ENCODE results near the gene PACS2.
"Not testable (repeated sequence)": the region's sequence is repeated elsewhere in the genome, so short reads cannot be mapped to it uniquely, and the experiment has no call there.

The PACS2 gene

DNA sequence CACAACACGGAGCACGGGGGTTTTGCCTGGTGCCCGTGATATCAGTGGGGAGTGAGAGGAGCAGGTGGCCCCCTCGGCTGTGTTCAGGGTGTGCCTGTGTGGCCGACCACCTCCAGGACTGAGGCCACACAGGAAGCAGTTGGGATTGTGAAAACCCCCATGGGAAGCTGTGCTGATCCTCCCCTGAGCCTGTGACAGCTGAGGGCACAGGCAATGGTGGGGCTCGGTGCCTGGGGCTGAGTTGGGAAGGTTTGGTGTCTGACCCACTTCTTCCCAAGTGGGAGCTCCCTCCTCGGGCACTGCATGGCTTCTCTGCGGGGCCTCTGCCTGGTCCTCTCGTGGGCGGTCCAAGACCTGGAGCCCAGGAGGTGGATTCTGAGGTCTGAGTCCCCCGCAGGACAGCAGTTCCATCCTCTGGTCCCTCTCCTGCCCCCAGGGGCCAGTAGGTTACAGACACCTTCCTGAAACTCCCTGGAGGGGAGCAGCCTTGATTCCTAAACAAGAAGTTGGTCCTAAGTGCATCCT lies 17.9 kb downstream of the PACS2 start:
- no peak for DNase-seq (ENCODE audit: low spot score)

DNA sequence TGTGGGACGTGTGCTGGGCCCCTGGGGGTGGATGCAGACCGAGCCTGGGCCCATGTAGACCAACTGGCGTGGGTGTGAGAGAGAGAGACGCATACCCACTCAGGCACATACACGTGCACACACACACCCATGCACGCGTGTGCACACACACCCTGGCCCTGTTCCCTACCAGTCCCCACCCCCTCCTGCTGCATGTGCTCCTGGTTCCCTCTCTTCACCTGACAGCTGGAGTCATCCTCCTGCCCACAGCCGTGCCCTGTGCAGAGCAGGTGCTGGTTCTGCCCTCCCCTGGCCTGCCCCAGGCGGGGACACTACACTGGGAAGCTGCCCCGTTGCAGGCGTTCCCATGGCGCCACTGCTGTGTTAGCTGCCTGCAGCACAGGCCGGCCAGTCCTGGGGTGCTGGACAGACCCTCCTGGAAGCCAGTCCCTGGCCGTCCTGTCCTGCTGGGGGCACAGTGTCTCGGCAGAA lies 18.5 kb downstream of the PACS2 start:
- no peak for DNase-seq (ENCODE audit: low spot score)

DNA sequence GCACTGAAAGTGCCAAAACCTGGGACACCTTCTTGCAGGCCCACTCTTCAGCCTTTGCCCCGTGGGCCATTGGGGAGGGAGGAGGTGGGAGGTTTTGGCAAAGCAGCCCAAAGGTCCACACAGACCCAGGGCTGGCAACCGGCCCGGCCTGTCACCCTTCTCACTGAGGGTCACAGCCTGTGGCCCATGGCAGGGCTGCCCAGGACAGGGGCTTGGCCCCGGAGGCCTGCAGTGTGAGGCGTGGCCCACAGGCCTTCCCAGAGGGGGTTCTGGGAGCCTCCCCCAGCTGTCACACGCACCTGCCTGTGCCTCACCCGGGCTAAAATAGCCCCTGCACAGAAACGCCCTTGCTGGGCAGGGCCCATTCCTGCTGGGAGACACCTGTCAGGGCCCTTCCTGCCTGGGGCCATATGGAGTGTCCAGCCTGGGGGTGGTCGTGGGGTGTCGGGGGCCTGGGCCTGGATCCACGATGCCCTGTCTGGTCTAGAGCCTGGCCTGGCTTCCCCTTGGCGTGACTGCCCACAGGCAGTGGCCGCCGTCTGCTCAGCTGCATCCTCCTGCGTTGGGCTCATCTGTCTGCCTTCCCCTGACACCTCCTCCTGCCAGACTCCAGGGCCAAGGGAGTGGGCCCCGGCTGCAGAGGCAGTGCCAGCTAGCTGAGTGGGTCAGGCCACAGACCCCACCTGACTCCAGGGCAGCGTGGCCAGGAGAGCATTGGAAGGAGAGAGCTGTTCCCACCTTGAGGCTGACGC lies 19.2 kb downstream of the PACS2 start:
- no peak for DNase-seq (ENCODE audit: low spot score)

DNA sequence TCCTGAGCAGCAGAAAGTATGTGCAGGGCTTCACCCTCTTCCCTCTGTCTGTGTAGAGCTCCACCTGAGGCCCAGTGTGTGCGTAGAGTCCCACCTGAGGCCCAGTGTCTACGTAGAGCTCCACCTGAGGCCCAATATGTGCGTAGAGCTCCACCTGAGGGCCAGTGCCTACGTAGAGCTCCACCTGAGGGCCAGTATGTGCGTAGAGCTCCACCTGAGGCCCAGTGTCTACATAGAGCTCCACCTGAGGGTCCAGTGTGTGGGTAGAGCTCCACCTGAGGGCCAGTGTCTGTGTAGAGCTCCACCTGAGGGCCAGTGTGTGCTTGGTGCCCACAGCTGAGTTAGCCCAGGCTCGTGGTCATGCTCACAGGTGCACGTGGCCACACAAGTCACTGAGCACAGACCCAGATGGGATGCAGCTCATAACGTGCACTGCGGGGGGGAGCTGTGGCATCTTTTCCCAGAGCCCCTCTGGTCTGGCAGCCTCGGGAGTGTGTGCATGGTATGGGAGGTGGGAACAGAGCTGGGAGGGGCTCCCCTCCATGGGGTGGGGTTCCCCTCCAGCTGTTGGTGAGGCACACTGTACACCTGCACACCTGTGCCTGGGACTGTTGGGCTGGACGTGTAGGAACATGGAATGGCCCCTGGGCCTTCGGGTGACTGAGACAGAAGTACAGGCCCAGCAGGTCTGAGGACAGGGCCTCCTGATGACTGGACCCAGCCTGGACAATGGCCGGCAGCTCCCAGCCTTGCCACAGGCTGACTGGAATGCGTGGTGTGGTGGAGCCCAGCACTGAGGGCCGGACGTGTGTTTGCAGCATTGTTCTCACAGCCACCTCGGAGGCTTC lies 20.1 kb downstream of the PACS2 start:
- DNase-seq (ENCODE audit: low spot score): no peak

DNA sequence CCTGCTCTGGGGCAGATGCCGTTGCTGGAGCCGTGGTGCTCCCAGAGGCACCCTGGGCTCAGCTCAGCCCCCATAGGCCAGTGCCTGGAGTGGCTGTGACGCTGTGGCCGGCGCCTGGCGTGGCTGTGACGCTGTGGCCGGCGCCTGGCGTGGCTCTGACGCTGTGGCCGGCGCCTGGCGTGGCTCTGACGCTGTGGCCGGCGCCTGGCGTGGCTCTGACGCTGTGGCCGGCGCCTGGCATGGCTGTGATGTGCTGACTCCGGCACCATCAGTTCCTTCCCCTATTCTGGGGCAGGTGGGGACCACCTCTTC lies 20.6 kb downstream of the PACS2 start:
- not testable (repeated sequence) for DNase-seq (ENCODE audit: low spot score)

DNA sequence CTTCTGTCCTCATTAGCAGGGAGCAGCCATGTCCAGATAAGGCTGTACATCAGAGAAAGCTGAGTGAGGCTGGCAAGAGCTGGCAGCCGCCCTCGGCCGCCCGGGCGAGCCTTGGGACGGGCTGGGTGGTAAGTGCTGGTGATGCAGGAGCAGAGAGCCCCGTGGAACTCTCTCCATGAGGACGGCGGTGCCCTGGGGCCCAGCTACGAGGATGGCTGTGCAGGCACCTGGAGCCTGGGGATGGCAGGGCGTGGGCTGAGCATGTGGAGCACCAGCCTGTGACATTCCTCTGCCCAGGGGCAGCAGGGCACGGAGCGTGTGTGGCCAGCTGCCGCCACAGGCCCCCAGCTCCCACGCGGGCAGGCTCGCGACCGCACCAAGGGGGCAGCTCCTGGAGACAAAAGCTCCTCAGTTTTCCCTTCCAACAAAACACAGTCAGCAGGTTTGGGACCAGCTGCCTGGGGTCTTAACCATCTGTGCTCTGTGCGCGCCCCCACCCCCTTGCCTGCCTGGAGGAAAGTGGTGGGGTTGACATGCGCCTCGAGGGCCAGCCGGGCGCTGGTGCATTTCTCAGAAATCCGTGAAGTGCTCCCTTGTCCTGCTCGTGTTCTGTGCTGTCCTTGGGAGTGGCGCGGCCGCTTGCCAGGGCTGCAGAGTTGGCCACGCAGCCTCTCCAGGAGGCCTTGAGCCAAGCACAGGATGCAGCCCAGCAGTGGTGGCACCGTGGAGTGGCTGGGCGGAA lies 21.4 kb downstream of the PACS2 start:
- no peak for DNase-seq (ENCODE audit: low spot score)

DNA sequence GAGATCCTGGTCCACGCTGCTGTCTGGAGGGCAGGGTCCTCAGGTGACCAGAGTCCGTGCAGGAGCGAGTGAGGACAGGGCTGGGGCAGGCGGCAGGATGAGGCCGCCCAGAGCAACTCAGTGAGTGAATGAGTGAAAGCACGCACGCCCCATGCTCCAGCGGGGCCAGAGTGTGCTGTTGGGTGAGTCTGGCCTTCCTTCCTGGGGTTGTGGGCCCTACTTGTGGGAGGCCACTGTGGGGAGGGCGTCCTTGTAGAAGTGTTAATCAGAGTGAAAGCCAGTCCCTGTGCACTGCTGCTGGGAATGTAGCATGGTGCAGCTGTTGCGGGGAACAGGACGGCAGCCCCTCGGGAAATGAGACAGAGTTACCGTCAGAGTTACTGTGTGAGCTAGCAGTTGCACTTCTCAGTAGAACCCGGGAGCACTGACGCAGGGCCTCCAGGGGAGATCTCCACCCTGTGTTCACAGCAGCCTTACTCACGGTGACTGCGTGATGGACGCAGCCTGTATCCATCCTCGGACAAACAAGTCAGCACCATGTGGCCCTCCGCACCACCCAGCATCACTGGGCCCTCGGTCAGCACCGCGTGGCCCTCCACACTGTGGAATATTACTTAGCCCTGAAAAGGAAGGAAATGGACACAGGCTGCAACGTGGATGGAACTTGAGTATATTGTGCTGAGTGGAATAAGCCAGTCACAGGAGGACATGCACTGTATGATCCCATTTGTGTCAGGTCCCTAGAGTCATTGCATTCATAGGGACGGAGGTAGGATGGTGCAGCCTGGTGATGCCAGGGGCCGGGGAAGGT lies 22.1 kb downstream of the PACS2 start:
- DNase-seq (ENCODE audit: low spot score): no peak

DNA sequence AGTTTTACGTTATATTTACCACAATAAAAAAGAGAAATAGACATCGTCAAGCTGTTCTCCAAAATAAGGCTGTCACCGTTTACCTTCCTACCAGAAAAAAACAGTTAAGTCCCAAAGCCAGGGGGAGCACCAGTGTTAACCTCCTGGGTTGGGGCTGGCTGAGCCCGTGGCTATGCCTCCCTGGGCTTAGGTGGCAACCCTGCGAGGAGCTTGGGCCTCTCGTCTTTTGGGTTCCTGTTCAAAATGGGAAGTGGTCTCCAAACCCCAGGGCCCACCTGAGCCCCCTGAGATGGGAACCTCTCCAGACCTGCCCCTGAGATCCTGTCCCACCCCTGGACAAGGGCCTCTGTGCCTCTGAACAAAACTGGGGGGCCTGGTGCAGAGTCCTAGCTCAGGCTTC lies 22.9 kb downstream of the PACS2 start:
- no peak for DNase-seq (ENCODE audit: low spot score)

DNA sequence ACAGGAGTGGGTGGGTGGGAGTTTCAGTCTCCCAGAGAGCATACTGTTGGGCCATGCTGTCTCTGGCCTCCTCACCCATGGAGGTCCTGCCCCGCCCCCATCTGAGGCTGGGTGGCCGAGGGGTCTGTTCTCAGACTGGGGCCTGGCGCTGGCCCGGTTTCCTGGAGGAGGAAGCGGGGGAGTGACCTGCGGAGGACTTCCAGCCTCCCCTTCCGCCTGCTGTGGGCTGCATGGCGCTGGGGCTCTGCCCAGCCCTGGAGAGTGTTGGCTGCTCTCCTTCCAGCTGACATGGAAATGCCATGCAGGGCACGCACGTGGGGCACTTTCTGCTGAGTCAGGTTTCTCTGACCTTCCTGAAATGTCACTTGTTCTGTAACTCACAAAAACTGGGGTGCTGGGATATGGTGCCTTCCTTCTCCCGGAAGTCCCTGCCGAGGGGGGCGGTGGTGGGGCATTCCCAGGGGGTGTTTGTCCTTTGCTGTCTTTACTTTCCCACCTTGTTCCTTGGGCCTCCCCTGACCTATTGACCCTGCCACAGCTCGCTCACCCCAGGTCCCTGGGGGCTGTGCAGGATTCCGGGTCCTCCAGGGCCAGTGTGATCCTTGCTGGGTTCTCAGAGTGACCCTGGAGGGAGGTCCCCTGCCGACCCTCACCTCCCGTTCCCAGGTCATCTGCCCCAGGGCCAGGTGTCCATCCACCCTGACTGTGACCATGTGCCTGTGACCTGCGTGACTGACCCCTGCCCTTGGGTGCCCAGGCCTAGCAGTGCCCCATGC lies 23.6 kb downstream of the PACS2 start:
- DNase-seq (ENCODE audit: low spot score): no peak

DNA sequence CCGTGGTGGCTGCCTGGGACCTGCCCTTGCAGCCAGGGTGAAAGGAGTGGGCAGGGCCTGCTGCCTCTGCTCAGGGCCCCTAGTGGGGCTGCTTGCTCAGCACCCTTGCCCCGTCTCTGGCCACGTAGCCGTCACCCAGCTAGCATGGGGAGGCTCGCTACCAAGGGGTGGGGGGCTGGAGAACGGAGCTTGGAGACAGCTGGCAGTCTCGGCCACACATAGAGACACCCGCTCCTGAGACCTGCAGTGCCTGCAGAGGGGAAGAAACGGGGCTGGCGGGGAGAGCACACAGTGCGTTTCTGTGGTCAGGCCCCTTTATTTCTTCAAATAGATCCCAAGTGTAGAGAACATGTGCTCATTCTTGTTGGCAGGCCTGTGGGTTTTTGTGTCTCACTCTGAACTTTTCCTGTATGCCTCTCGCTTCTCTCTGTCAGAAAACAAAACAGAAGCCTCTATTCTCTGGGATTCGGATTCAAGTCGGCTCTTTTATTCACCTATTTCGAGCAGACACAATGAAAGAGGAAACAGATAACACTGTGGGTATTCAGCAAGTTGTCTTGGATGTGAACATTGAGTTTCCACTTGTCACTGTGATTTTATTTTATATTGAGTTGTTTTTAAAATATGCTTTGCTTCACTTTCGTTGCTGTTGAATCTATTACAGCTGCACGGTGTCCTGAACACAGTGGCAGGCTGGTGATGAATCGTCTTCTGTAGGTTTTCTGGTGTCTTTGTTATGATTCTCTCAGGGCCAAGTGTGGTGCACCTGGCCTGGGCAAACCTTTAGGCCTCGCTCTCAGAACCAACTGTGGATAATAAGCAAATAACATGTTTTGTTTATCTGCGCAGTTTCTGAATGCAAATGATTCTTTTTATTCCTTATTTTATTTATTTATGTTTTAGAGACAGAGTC lies 26.5 kb downstream of the PACS2 start:
- no peak for DNase-seq (ENCODE audit: low spot score)

DNA sequence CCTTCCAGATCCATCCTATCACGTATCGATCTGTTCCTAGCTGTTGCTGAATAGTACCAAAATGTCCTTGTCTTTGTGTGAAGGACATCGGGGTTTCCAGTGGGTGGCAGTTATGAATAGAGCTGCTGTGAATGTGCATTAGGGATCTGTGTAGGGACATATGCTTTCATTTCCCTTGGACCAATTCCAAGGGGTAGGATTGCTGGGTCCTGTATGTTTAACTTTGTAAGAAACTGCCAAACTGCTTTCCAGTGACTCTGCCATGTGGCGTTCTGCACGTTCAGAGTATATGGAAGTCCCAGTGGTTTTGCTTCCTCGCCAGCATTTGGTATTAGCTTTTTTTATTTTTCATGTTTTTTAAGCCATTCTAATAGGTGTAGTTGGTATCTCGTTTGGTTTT lies 28.6 kb downstream of the PACS2 start:
- no peak for DNase-seq (ENCODE audit: low spot score)

DNA sequence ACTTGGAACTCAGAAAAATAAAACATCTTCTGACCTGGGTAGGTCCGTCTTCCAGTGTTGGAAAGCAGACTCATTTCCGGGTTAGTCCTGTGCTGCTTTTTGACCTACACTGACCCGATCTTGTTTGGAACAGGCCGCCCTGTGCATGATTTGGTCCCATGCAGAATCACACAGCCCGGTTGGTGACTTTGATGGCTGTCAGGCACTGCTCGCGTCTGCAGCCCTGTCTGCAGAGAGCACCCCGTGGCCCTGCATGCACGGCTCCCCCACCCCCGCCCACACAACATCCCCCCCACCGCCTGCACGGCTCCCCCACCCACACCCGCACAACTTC lies 31.6 kb downstream of the PACS2 start:
- no peak for DNase-seq (ENCODE audit: low spot score)

DNA sequence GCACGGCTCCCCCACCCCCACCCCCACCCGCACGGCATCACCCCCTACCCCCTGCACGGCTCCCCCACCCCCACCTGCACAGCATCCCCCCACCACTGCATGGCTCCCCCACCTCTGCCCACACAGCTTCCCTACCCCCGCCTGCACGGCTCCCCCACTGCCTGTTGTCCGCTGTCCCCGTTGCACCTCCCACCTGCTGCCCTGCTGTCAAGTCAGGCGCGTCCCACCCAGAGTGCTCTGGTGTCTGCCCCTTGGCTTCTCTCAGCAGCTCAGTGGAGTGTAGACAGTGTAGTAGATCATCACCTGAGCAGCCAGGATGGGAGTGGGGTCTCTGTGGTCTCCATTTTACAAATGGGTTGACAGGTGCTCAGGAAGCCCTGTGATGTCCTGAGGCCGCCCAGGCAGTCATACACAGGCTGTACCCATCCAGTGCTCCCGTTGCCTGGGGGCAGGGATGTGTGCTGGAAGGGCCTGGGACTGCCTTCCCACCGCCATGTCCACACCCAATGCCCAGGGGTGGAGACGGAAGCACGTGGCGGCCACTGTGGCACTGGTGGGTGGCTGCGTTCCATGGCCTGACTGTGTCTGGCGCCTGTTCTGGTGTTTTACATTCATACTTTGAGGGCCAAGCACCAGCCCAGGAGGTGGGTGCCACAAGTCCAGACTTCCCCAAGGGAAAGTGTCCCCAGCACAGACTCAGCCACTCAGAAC lies 32.5 kb downstream of the PACS2 start:
- no peak for DNase-seq (ENCODE audit: low spot score)

DNA sequence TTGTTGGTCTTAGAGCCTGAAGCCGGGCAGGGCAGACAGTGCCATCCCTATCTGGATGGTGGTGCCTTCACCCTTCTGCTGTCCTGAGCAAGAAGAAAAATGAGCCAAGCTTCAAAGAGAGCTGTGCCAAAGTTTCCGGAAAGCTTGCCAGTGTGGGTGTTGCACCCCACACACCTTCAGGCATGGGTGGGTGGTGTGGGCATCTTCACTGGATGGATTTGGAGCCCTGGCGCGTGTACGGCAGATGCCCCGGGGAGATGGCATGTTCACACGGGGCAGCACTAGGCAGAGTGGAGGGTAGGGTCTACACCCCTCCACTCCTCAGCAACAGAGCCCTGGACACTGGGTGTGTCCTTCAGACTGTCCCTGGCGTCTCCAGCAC lies 33.0 kb downstream of the PACS2 start:
- DNase-seq (ENCODE audit: low spot score): no peak

DNA sequence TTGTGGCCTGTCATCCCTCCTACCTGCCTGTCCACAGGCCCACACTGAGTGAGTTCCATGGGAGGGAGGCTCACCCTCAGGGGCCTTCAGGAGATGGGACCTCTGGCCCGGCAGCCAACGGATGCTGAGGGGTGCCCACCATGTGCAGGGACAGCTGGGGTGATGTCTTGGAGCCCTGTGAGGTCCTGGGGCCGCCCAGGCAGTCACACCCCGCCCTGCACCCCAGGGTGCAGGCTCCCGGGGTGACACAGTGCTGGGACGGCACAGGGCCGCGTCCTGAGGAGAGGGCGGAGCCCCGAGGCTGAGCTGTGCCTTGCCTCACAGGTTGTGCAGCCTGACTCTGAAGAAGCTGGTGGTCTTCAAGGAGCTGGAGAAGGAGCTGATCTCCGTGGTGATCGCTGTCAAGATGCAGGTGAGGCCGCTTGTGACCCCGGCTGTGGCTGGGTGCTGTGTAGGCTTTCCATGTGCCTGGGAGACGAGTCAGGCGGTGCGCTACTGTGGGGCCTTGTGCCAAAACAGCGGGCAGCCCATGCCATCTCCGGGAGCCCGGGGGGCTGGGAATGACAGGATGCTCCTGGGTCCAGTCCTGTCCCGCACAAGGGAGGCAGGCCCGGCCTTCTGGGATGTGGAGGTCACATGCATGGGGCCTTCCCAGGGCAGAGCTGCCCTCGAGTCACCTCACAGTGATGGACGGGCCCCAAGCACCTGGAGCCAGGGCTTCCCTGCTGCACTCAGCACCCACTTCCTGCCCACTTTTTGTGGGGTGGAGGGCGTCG lies 33.8 kb downstream of the PACS2 start:
- no peak for DNase-seq (ENCODE audit: low spot score)

DNA sequence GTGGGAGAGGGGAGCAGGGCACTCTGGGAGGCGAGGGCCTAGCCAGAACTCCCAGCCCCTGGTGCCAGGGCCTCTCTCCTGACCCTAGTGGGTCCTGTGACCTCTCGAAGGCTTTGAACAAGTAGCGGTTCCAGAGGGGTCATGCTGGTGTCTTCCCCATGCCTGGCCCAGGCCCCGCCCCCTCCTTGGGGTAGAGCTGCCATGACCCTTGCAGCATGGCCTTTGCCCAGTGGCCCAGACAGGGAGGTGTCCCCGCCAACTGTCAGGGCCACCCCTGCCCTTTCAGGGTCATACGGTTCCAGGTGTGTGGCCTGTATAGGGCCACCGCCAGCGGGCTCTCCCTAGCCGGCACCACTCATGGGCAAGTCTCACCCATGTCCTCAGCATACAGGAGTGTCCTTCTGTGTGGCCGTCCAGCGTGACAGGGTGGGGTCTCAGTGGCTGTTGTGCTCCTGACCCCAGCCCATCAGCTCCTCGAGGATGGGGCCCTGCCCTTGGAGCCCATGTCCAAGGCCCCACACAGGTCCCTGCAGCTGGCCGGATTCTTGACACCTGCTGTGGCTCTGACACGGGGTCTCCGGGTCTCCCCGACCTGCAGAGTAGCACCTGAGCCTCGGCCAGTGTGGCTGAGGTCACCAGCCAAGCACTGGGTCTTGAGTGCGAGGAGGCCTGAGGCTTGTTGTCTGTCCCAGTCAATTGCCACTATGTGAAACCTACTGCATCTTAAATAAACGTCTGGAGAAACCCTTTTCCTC lies 34.6 kb downstream of the PACS2 start:
- DNase-seq (ENCODE audit: low spot score): no peak

DNA sequence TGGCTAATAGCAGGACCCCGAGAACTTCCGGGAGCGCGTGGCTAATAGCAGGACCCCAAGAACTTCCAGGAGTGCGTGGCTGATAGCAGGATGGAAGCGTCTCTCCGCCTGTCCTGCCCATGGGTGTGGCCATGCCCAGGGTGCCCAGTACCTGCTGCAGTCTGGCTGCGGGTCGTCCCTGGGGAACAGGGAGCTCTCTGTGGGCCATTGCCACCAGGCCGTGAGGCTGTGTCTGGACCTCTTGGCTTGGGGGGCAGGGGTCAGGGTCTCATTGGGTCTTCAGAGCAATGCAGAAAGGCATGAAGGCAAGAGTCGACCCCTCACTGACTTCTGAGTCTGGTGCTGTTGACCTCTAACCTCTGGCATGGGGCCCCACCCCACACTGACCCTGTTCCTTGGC lies 35.4 kb downstream of the PACS2 start:
- no peak for DNase-seq (ENCODE audit: low spot score)
